Measurements from ENCODE around the gene SLC39A1. TPM values are rescaled to one million over a fixed set of nuclear protein-coding genes. Genes with fewer than 3 reads are reported as not detected.

Gene SLC39A1
- total and polyA plus RNA-seq, 9 of the 15 experiments (the other 6 are each of a cell fraction or from before 2014, with no cell fraction given), result 9.9 to 81.1 (median 62.7) TPM

DNA sequence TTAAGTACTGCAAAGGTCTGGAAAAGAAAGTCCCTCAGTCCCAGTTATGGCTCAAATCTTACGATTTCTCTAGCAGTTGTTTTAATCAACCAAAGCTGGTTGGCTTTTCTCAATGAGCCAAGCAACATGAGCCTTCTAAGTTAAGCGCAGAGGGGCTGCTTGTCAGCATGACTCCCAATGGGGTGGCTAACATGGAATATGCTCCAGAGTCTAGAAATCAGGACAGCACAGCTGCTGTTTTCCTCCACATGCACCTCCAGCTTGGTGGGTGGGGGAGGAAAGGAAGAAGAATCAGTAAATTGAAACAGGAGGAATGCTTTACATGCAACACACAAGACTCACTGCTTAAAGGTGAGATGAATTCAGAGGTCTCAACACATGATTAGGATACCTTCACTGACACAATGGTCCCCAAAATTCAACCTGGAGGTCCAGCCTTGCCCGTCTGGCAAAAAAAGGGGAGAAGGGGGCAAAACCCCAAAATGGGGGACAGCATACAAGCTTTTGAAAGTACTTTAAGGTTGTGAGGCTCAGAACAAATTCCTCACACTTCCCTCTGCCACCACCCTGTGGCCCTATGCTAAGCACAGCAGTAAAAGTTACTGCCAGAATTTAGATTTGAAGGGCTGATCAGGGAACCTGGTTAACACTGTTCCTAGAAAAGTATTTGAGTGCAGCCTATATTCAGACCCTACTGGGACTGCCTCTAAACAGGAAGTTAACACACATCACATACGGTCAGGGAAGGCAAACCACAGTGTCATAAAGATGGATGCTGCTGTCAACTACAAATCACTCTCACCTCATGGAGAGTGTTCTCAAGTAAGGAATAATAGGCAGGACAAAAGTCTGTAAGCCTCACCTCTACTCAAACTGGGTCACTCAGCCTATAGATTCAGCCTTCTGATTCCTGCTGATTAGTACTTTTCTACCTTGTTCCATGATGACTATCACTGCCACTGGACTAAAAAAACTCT lies 43.2 kb downstream of the SLC39A1 start (continued):
- TF ChIP-seq ATF7 (IDR thresholded peaks at IDR 0.05) (0 out of 2 replicates have a peak, but pooled peaks have one; percentile 30), ZBTB17 (CRISPR knock-in tag; IDR thresholded peaks at IDR 0.05) (no peak), POLR2B (IDR thresholded peaks at IDR 0.05; ENCODE audit: low read depth, partially characterized antibody) (no peak)

DNA sequence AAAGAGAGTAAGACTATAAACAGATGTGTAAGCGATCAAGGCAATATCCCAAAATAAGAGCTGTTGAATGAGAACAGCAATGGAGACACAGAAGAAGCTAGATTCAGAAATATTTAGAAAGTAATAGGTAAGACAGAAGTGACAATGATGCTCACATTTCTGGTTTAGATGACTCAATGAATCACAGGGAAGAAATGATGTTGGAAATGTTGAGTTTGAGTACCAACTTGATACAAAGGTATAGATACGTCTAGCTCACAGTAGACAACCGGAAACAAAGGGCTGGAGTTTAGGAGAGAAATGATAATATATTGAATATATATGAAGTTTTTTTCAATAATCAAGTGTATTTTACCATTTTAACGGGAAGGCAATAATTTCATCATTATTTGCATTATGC lies 47.0 kb downstream of the SLC39A1 start:
- no peak overlapping the region for H3K9ac ChIP-seq (ENCODE audit: insufficient read depth in 1 of 2, low read depth in 2 of 2, low read length in 2 of 2)
- TF ChIP-seq GTF2A2 (tag; IDR thresholded peaks at IDR 0.05) (no peak), ZNF561 (CRISPR knock-in tag; conservative IDR thresholded peaks at IDR 0.05) (no peak), ZNF551 (CRISPR knock-in tag; IDR thresholded peaks at IDR 0.05) (no peak), EZH2 (IDR thresholded peaks at IDR 0.05; ENCODE audit: borderline replicate concordance, low read depth, low read length) (no peak), HNRNPK (IDR thresholded peaks at IDR 0.05; ENCODE audit: low read depth, low read length, poor library complexity, severe bottlenecking) (no peak)
- TF ChIP-seq, protein P1, sequence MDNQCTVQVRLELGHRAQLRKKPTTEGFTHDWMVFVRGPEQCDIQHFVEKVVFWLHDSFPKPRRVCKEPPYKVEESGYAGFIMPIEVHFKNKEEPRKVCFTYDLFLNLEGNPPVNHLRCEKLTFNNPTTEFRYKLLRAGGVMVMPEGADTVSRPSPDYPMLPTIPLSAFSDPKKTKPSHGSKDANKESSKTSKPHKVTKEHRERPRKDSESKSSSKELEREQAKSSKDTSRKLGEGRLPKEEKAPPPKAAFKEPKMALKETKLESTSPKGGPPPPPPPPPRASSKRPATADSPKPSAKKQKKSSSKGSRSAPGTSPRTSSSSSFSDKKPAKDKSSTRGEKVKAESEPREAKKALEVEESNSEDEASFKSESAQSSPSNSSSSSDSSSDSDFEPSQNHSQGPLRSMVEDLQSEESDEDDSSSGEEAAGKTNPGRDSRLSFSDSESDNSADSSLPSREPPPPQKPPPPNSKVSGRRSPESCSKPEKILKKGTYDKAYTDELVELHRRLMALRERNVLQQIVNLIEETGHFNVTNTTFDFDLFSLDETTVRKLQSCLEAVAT (IDR thresholded peaks at IDR 0.05), result no peak
- TF ChIP-seq, protein P2, sequence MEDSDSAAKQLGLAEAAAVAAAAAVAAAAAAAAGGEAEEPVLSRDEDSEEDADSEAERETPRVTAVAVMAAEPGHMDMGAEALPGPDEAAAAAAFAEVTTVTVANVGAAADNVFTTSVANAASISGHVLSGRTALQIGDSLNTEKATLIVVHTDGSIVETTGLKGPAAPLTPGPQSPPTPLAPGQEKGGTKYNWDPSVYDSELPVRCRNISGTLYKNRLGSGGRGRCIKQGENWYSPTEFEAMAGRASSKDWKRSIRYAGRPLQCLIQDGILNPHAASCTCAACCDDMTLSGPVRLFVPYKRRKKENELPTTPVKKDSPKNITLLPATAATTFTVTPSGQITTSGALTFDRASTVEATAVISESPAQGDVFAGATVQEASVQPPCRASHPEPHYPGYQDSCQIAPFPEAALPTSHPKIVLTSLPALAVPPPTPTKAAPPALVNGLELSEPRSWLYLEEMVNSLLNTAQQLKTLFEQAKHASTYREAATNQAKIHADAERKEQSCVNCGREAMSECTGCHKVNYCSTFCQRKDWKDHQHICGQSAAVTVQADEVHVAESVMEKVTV (CRISPR knock-in tag; IDR thresholded peaks at IDR 0.05), result no peak
- TF ChIP-seq, protein P3, sequence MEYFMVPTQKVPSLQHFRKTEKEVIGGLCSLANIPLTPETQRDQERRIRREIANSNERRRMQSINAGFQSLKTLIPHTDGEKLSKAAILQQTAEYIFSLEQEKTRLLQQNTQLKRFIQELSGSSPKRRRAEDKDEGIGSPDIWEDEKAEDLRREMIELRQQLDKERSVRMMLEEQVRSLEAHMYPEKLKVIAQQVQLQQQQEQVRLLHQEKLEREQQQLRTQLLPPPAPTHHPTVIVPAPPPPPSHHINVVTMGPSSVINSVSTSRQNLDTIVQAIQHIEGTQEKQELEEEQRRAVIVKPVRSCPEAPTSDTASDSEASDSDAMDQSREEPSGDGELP (CRISPR knock-in tag; IDR thresholded peaks at IDR 0.05; ENCODE audit: borderline replicate concordance), result no peak
- TF ChIP-seq, protein P4, sequence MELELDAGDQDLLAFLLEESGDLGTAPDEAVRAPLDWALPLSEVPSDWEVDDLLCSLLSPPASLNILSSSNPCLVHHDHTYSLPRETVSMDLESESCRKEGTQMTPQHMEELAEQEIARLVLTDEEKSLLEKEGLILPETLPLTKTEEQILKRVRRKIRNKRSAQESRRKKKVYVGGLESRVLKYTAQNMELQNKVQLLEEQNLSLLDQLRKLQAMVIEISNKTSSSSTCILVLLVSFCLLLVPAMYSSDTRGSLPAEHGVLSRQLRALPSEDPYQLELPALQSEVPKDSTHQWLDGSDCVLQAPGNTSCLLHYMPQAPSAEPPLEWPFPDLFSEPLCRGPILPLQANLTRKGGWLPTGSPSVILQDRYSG (tag; conservative IDR thresholded peaks at IDR 0.05; ENCODE audit: low read depth), result no peak

More for the DNA sequence above, 47.0 kb downstream of the SLC39A1 start:
- DNase-seq (ENCODE audit: extremely low read depth in 1 of 4, low spot score in 3 of 4) (no peak), ATAC-seq (no peak), FAIRE-seq (no peak)
- no peak overlapping the region for H3K27ac ChIP-seq (ENCODE audit: extremely low read depth, low read depth, low read length)
- BruUV-seq (replicated peaks), result no TSS peak
- H3K4me1 ChIP-seq (replicated peaks in 1 of 2; ENCODE audit: control insufficient read depth in 2 of 2, insufficient read depth in 2 of 2, low read length in 2 of 2), result peaks cover 9 to 26% of the 10 kb centered on the region in 2 experiments
- in situ Hi-C loops (cut with MboI) (no loop called here), intact Hi-C loops (cut with micrococcal nuclease) (no loop called here)
- H3K27me3 ChIP-seq (ENCODE audit: control insufficient read depth in 2 of 2, insufficient read depth in 2 of 2, low read length in 2 of 2), result no peaks in the 10 kb centered on the region
- H3K9me3 ChIP-seq (replicated peaks; ENCODE audit: control insufficient read depth, insufficient read depth, low read depth, low read length), result no peaks in the 10 kb centered on the region
- no peak overlapping the region for H3K4me3 ChIP-seq
- CTCF ChIA-PET (ENCODE audit: low intra/inter-chr PET ratio), result interaction anchor here (0.7 kb wide), 1 partner anchor 267 kb away, joined by 3 read pairs; no protein-coding TSS in a partner anchor
- H3K9me1 ChIP-seq (ENCODE audit: control insufficient read depth, insufficient read depth, low read length), result no peaks in the 10 kb centered on the region
- 94% methylated on average over 4 of the region's 4 CpGs for WGBS (ENCODE audit: insufficient coverage, low coverage, missing lambda C conversion rate)
- no peak overlapping the region for H3K4me2 ChIP-seq (ENCODE audit: insufficient read depth, low read length)
- peaks cover 96% of the 10 kb centered on the region for H3K79me2 ChIP-seq (ENCODE audit: control insufficient read depth, insufficient read depth, low read length)
- H2AFZ ChIP-seq (ENCODE audit: low read depth, low read length), result no peak overlapping the region
- H3K36me3 ChIP-seq (ENCODE audit: control insufficient read depth, insufficient read depth, low read length), result peaks cover 44% of the 10 kb centered on the region; the same call in 2 of the 3 replicates
- POLR2A ChIA-PET, result interaction anchor here (0.7 to 0.8 kb wide), 2 partner anchors 16 to 31 kb away, joined by 3 to 4 read pairs; no protein-coding TSS in a partner anchor
- peaks cover 21% of the 10 kb centered on the region for H4K20me1 ChIP-seq (replicated peaks; ENCODE audit: control insufficient read depth, insufficient read depth, low read length)
